Hematopoietic multipotent progenitor cell (in vitro differentiated cells): ENCODE measurements around the gene SPATS2. TPM values are rescaled to one million over a fixed set of nuclear protein-coding genes. Genes with fewer than 3 reads are reported as not detected.

Source experiments
- DNase-seq, 3 donors: peaks; one replicate each; pipeline ENCODE4 v3.0.0-alpha.2; 2011 to 2015; ENCODE audit warnings: low read depth in 2 of 3, low spot score in 2 of 3
- total RNA-seq: library from RNA; depleted of rRNA; stranded (reverse); fragments of >200 nt; gene quantifications from one replicate; pipeline ENCODE4 v1.2.3, GENCODE V29; 2012

The SPATS2 gene
- total RNA-seq, 1 donor = 11.0 TPM

- peak; percentile 77 to 89 (median 89) for DNase-seq
These were observed 171.5 kb downstream of the SPATS2 start, which contains the start of gene KCNH3 for GRCh38 chr12:49538510-49539403. Gene KCNH3 (plus strand): TSS chr12:49539030. CDS start chr12:49539417, 387 bp downstream.

- no peak for DNase-seq
These were observed 172.4 kb downstream of the SPATS2 start for GRCh38 chr12:49539406-49540228.

- no peak for DNase-seq
These were observed 173.2 kb downstream of the SPATS2 start for GRCh38 chr12:49540229-49541139.

DNA sequence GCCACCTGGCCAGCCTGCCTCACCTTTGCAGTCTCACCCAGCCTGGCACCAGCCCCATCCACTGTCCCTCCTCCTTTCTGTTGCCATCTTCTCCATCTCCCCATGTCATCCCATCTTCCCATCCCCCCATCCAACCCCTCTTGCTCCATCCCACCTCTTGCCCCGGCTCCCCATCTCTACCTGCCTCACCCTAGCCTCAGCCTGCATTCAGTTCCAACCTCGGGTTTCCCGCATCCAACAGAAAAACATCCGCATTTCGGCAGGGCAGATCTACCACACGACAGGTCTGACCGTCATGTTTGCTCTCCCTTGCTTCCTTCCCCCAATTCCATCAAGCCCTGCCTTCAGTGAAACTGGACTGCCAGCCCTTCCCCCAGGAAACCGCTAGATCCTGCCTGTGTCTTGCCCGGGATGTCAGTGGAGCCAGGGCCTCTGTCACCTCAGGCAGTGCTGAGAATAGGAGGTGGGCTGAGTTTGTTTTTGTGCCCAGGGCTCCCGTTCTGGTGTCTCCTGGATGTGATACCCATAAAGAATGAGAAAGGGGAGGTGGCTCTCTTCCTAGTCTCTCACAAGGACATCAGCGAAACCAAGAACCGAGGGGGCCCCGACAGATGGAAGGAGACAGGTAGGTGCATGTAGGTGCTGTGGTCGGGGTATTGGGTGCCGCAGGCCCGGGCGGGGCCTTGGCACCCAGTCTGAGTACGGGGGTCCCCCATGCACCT is 174.0 kb downstream of the SPATS2 start:
- DNase-seq = no peak

DNA sequence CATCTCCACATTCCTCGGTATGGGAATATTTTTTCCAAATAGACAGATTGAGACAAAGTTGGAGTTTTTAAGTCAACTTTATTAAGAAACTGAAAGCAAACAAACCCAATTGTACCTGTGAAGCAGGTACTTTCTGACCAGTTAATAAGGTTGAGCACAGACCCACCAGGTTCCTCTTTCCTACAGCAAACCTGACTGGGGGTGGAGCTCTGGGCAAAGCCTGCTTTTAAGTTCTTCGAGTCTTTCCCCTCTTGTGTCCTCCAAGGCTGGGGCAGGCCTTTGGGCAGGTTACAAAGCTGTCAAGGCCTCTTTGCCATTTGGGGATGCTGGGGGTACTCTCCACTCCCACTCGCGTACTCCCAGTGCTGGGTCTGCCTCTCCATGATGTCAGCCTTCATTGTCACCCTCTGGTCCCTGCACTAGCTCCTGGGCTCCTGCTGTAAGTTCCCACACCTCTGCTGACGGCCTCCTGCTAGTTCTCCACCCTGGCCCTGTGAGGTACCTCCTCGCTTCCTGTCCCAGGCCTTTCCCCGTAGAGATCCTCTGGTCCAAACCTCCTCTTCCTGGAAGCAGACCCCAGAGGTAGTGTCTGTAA is 174.7 kb downstream of the SPATS2 start:
- peak in 1 of 3 donors; percentile 21 for DNase-seq

- DNase-seq = no peak
These were observed 175.4 kb downstream of the SPATS2 start for GRCh38 chr12:49542592-49543160.

- DNase-seq = no peak
These were observed 176.1 kb downstream of the SPATS2 start for GRCh38 chr12:49543221-49543913.

DNA sequence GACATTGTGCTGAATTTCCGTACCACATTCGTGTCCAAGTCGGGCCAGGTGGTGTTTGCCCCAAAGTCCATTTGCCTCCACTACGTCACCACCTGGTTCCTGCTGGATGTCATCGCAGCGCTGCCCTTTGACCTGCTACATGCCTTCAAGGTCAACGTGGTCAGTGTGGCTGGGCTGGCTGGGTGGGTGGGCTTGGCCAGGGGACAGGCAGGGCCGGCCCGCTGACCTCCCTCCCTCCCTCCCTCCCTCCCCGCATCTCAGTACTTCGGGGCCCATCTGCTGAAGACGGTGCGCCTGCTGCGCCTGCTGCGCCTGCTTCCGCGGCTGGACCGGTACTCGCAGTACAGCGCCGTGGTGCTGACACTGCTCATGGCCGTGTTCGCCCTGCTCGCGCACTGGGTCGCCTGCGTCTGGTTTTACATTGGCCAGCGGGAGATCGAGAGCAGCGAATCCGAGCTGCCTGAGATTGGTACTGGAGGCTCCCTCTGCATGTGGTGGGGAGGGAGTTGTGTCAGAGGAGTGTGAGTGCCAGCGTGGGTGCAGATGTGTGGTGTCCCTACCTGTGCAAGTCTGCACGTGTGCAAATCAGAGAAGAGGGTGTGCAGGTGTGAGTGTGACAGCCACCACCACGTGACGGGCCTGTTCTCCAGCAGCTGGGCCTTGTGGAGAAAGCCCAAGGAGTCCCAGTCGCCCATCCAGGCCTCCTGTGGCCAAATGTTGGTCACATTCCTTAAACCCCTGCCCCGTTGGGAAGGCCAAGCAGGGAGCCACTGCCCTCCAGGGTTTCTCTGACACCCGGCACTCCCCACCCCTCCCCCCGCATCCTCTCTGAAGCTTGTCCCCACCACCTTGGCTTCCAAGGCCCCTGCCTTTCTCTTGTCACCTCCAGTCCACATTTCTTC is 176.9 kb downstream of the SPATS2 start:
- no peak for DNase-seq

DNA sequence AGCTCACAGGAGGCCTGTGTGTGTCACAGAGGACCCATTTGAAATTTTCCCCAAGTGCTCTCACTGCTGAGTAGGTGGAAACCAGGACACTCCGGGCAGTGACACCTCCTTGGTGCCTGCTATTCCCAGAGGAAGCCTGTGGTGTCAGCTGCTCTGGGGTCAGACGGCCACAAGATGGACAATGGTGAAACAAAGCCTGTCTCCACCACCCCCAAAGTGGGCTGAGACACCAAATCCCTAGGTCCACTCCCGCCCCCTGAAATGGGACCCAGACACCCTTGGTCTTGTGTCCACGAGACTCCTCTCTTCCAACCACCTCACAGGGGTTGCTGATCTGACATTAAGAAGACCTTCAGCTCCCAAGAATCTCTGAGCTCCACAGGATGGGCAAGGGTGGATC is 178.6 kb downstream of the SPATS2 start:
- no peak for DNase-seq

DNA sequence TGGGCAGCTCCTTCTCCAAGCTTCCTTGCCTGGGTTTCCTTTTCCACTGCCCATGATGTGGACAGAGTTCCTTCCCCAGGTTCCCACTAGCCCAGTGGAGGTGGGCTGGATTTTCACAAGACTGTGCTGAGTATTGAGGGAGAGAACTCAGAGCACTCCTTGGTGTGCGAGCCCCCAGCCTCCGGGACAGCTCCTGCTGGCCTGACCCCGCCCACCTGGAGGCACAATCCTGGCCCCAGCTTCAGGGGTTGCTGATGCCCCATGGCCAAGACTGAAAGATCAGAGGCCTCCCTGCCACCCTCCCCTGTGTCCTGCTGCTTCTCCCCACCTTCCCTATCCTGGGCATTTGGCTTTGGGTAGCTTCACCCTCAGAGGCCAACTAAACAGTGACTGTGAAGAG is 179.2 kb downstream of the SPATS2 start:
- DNase-seq = no peak

DNA sequence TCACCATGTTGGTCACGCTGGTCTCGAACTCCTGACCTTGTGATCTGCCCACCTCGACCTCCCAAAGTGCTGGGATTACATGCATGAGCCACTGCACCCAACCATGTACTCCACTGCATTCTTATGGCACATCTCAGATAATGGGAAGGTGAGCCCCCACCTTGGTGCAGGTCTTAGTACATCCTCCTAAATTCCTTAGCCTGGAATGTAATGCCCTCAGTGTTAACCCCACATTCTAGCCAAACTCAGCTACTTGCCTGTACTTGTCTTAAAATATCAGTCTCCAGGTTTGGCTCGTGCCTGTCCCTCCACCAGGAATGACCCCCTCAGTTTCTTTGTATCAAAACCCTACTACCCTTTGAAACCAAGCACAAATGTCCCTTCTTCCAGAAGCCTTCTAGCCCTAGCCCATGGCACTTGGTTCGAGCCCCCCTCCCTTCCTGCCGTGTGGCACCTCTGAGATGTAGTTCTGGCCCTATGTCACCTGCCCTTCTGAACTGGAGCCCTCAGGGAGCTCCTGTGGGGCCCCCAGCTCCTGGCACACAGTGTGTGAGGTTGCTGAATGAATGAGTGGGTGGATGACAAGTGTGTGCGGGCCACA is 179.9 kb downstream of the SPATS2 start:
- no peak for DNase-seq

- DNase-seq = no peak
These were observed 181.2 kb downstream of the SPATS2 start for GRCh38 chr12:49548481-49548821.

DNA sequence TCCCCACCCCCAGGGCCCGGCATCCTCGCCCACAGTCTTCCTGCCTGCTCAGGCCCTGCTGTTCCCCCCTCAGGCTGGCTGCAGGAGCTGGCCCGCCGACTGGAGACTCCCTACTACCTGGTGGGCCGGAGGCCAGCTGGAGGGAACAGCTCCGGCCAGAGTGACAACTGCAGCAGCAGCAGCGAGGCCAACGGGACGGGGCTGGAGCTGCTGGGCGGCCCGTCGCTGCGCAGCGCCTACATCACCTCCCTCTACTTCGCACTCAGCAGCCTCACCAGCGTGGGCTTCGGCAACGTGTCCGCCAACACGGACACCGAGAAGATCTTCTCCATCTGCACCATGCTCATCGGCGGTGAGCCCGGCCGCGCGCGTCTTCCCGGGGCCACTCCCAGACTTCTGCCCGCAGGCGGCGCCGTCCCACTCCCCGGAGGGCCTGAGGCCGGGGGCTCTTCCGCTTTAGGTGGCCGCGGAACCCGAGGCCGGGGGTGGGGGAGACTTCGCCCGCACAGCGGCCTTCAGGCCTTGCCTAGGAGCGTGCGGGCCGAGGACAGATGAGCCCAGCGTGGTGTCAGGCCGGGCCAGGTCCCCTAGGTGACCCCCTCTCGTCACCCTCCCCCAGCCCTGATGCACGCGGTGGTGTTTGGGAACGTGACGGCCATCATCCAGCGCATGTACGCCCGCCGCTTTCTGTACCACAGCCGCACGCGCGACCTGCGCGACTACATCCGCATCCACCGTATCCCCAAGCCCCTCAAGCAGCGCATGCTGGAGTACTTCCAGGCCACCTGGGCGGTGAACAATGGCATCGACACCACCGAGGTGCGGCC is 181.8 kb downstream of the SPATS2 start:
- peak in 2 of 3 donors; percentile 57 to 62 for DNase-seq

- DNase-seq = no peak
These were observed 182.8 kb downstream of the SPATS2 start for GRCh38 chr12:49549735-49550692.

- DNase-seq = no peak
These were observed 183.5 kb downstream of the SPATS2 start for GRCh38 chr12:49550693-49551252.
